Prostate gland (tissue), 2 donors: ENCODE measurements around the gene PTPRD. TPM values are rescaled to one million over a fixed set of nuclear protein-coding genes. Genes with fewer than 3 reads are reported as not detected.

Experiments used
- DNase-seq: peaks from one replicate; pipeline ENCODE4 v3.0.0-alpha.2; 2019; ENCODE audit warnings: low spot score
- H3K27ac ChIP-seq, 2 donors: fragments of 200-600 bp; sonication (generic); 2 replicates each; pipeline ENCODE4 v1.5.1; 2017 to 2019
- H3K27me3 ChIP-seq: fragments of 200-600 bp; sonication (generic); replicated peaks from 2 replicates; pipeline ENCODE4 v1.5.1; 2019; ENCODE audit not compliant: insufficient read depth
- H3K36me3 ChIP-seq, 2 donors: fragments of 200-600 bp; sonication (generic); 1 replicate in 1 of 2; 2 replicates in 1 of 2; pipeline versions ENCODE4 v1.5.1 to v1.8.1; 2017 to 2019
- H3K4me1 ChIP-seq: fragments of 200-600 bp; sonication (generic); replicated peaks from 2 replicates; pipeline ENCODE4 v1.5.1; 2019
- H3K4me3 ChIP-seq, 2 donors: fragments of 200-600 bp; sonication (generic); 2 replicates each; pipeline ENCODE4 v1.5.1; 2017 to 2019
- H3K9me3 ChIP-seq: fragments of 200-600 bp; sonication (generic); 2 replicates; pipeline ENCODE4 v1.5.1; 2017
- CTCF ChIP-seq, 4 experiments: fragments of 200-600 bp in 2 of 4; fragments of 450-650 bp in 2 of 4; sonication (generic) in 2 of 4; IDR thresholded peaks; 1 replicate in 3 of 4; 2 replicates in 1 of 4; pipeline ENCODE4 v1.5.1; 2016 to 2019; ENCODE audit warnings: antibody characterized with exemption in 4 of 4, mild to moderate bottlenecking in 2 of 4, moderate library complexity in 2 of 4
- POLR2A ChIP-seq: fragments of 450-650 bp; IDR thresholded peaks from one replicate; pipeline ENCODE4 v1.6.1; 2016; ENCODE audit warnings: antibody characterized with exemption, mild to moderate bottlenecking
- POLR2AphosphoS5 ChIP-seq: sonication (generic); formaldehyde crosslinking; IDR thresholded peaks from one replicate; pipeline ENCODE4 v1.6.1; 2017; ENCODE audit warnings: antibody characterized with exemption
- WGBS: methylation state at CpG from one replicate; pipeline ENCODE4 v1.1.5; 2018; 5-methylcytosine and 5-hydroxymethylcytosine counted together
- intact Hi-C: fragments of 100-400 bp; cut with DNase I; formaldehyde crosslinking; loops from one replicate; pipeline ENCODE4 v1.14.2; 2022
- total RNA-seq, 2 donors: library from RNA; depleted of rRNA; stranded (reverse); fragments of >200 nt; gene quantifications; one replicate each; pipeline ENCODE4 v1.1.0, GENCODE V29; 2016

Gene PTPRD
- total RNA-seq, 2 donors from 2014 or later, result 5.8 to 23.1 TPM

GRCh38 chr9:10597801-10598200, 15.0 kb downstream of the PTPRD start:
- TF ChIP-seq POLR2A (no peak), POLR2AphosphoS5 (no peak), CTCF (IDR thresholded peaks at IDR 0.05) (no peak)
- 48% methylated on average over 3 of the region's 3 CpGs for WGBS
- H3K4me1 ChIP-seq, result no peaks in the 10 kb centered on the region
- H3K27me3 ChIP-seq, result no peaks in the 10 kb centered on the region
- DNase-seq, result no peak
- intact Hi-C loops, result no loop called here
- no peaks in the 10 kb centered on the region for H3K9me3 ChIP-seq
- H3K4me3 ChIP-seq, result no peak overlapping the region
- H3K27ac ChIP-seq, result no peak overlapping the region
- no peaks in the 10 kb centered on the region for H3K36me3 ChIP-seq

GRCh38 chr9:10594482-10594881, 18.3 kb downstream of the PTPRD start:
- H3K4me1 ChIP-seq, result no peaks in the 10 kb centered on the region
- no peak overlapping the region for H3K27ac ChIP-seq
- WGBS, result 40% methylated on average over 3 of the region's 3 CpGs
- no peaks in the 10 kb centered on the region for H3K36me3 ChIP-seq
- no peak for DNase-seq
- H3K4me3 ChIP-seq, result no peak overlapping the region
- H3K27me3 ChIP-seq, result no peaks in the 10 kb centered on the region
- no peaks in the 10 kb centered on the region for H3K9me3 ChIP-seq
- intact Hi-C loops, result no loop called here
- TF ChIP-seq POLR2AphosphoS5 (no peak), CTCF (IDR thresholded peaks at IDR 0.05) (no peak), POLR2A (no peak)

- Histone ChIP-seq H3K27ac (no peak overlapping the region), H3K4me1 (no peaks in the 10 kb centered on the region), H3K9me3 (no peaks in the 10 kb centered on the region), H3K36me3 (no peaks in the 10 kb centered on the region), H3K4me3 (no peak overlapping the region), H3K27me3 (no peaks in the 10 kb centered on the region)
- no peak for TF ChIP-seq POLR2A
- intact Hi-C loops, result no loop called here
- no peak for DNase-seq
- WGBS, result 87% methylated on average over 6 of the region's 6 CpGs
These were observed 26.4 kb downstream of the PTPRD start for GRCh38 chr9:10586407-10586806.

- no peaks in the 10 kb centered on the region for H3K36me3 ChIP-seq
- DNase-seq, result no peak
- H3K4me1 ChIP-seq, result no peaks in the 10 kb centered on the region
- WGBS, result 79% methylated on average over 5 of the region's 5 CpGs
- no peak overlapping the region for H3K27ac ChIP-seq
- H3K4me3 ChIP-seq, result no peak overlapping the region
- H3K27me3 ChIP-seq, result no peaks in the 10 kb centered on the region
- no peaks in the 10 kb centered on the region for H3K9me3 ChIP-seq
- no peak for TF ChIP-seq POLR2AphosphoS5
- intact Hi-C loops, result no loop called here
These were observed 41.1 kb downstream of the PTPRD start for GRCh38 chr9:10571699-10572098.

GRCh38 chr9:10566848-10567247, 46.0 kb downstream of the PTPRD start:
- 41% methylated on average over 1 of the region's 1 CpG for WGBS
- DNase-seq, result no peak
- TF ChIP-seq CTCF (IDR thresholded peaks at IDR 0.05) (no peak), POLR2AphosphoS5 (no peak), POLR2A (no peak)
- H3K27ac ChIP-seq, result no peak overlapping the region
- intact Hi-C loops, result no loop called here
- no peak overlapping the region for H3K4me3 ChIP-seq
- no peaks in the 10 kb centered on the region for H3K27me3 ChIP-seq
- H3K9me3 ChIP-seq, result no peaks in the 10 kb centered on the region
- no peaks in the 10 kb centered on the region for H3K36me3 ChIP-seq
- H3K4me1 ChIP-seq, result no peaks in the 10 kb centered on the region

- 86% methylated on average over 1 of the region's 1 CpG for WGBS
- DNase-seq, result no peak
- Histone ChIP-seq H3K4me1 (no peaks in the 10 kb centered on the region), H3K9me3 (no peaks in the 10 kb centered on the region), H3K4me3 (no peak overlapping the region), H3K27ac (no peak overlapping the region), H3K27me3 (no peaks in the 10 kb centered on the region), H3K36me3 (no peaks in the 10 kb centered on the region)
- TF ChIP-seq POLR2AphosphoS5 (no peak), CTCF (IDR thresholded peaks at IDR 0.05) (no peak)
- intact Hi-C loops, result no loop called here
These were observed 50.0 kb downstream of the PTPRD start for GRCh38 chr9:10562581-10563343.
